Stimulated activated CD4-positive, alpha-beta T cell treated with anti-CD3 and anti-CD28 coated beads, Interleukin-2, amount 100 ng/mL, for 24 hours (primary cell): ENCODE results near the gene CGNL1.

Experiments used
- DNase-seq, 2 donors: peaks; one replicate each; pipeline ENCODE4 v3.0.0-alpha.2; 2020

CGNL1 gene

GRCh38 chr15:57460208-57460816 is 84.0 kb downstream of the CGNL1 start:
- DNase-seq: no peak

- no peak for DNase-seq
These were observed 85.2 kb downstream of the CGNL1 start for GRCh38 chr15:57461541-57461940.

GRCh38 chr15:57462381-57462780 is 86.1 kb downstream of the CGNL1 start:
- DNase-seq: no peak

GRCh38 chr15:57463360-57463759 is 87.1 kb downstream of the CGNL1 start:
- no peak for DNase-seq

- DNase-seq: no peak
These were observed 88.2 kb downstream of the CGNL1 start for GRCh38 chr15:57464480-57464879.

GRCh38 chr15:57468486-57468885 is 92.2 kb downstream of the CGNL1 start:
- DNase-seq: no peak

GRCh38 chr15:57470543-57470942 is 94.2 kb downstream of the CGNL1 start:
- no peak for DNase-seq

- no peak for DNase-seq
These were observed 96.6 kb downstream of the CGNL1 start for GRCh38 chr15:57472861-57473260.

- no peak for DNase-seq
These were observed 100.2 kb downstream of the CGNL1 start for GRCh38 chr15:57476533-57476975.

- DNase-seq: no peak
These were observed 101.6 kb downstream of the CGNL1 start for GRCh38 chr15:57477736-57478522.

- no peak for DNase-seq
These were observed 102.7 kb downstream of the CGNL1 start for GRCh38 chr15:57479005-57479404.

GRCh38 chr15:57481038-57481705 is 104.9 kb downstream of the CGNL1 start:
- DNase-seq: no peak

GRCh38 chr15:57485869-57486268 is 109.6 kb downstream of the CGNL1 start:
- DNase-seq: no peak

GRCh38 chr15:57486833-57487232 is 110.5 kb downstream of the CGNL1 start:
- DNase-seq: no peak

- no peak for DNase-seq
These were observed 112.8 kb downstream of the CGNL1 start for GRCh38 chr15:57489122-57489521.

- DNase-seq: no peak
These were observed 117.0 kb downstream of the CGNL1 start for GRCh38 chr15:57493351-57493750.

- DNase-seq: no peak
These were observed 118.3 kb downstream of the CGNL1 start for GRCh38 chr15:57494581-57494980.

- DNase-seq: no peak
These were observed 118.7 kb downstream of the CGNL1 start for GRCh38 chr15:57495041-57495440.

GRCh38 chr15:57495554-57496165 is 119.4 kb downstream of the CGNL1 start:
- no peak for DNase-seq

- DNase-seq: no peak
These were observed 120.3 kb downstream of the CGNL1 start for GRCh38 chr15:57496594-57496945.

- no peak for DNase-seq
These were observed 120.9 kb downstream of the CGNL1 start for GRCh38 chr15:57496946-57497869.

- no peak for DNase-seq
These were observed 124.0 kb downstream of the CGNL1 start for GRCh38 chr15:57500256-57500655.
